Mesendoderm (in vitro differentiated cells): ENCODE results near the gene SPRY4.
A peak's percentile ranks its signal among the peaks of the same experiment; 100 is the strongest.

Experiments used
- DNase-seq: peaks from one replicate; pipeline ENCODE4 v3.0.0; 2013
- H2AK5ac ChIP-seq: 2 replicates; pipeline ENCODE4 v1.6.1; 2013; ENCODE audit warnings: low read length, inconsistent platforms
- H2BK120ac ChIP-seq: 2 replicates; pipeline ENCODE4 v1.6.1; 2013; ENCODE audit warnings: low read depth, mild to moderate bottlenecking, low read length, moderate library complexity, mixed read lengths
- H2BK15ac ChIP-seq: replicated peaks from 2 replicates; pipeline ENCODE4 v1.6.1; 2013; ENCODE audit warnings: low read depth, mild to moderate bottlenecking, moderate library complexity
- H2BK5ac ChIP-seq: 2 replicates; pipeline ENCODE4 v1.6.1; 2013; ENCODE audit warnings: low read length, inconsistent platforms
- H3K18ac ChIP-seq: 2 replicates; pipeline ENCODE4 v1.6.1; 2013; ENCODE audit warnings: mild to moderate bottlenecking, low read length, mixed read lengths
- H3K23ac ChIP-seq: one replicate; pipeline ENCODE4 v1.6.1; 2013; ENCODE audit warnings: low read length
- H3K27ac ChIP-seq: 2 replicates; pipeline ENCODE4 v1.5.1; 2013; ENCODE audit warnings: low read depth, mild to moderate bottlenecking, inconsistent platforms, low read length, moderate library complexity
- H3K27me3 ChIP-seq: 2 replicates; pipeline ENCODE4 v1.6.1; 2013; ENCODE audit warnings: low read length, control low read depth, mild to moderate bottlenecking, inconsistent platforms; ENCODE audit not compliant: insufficient read depth, poor library complexity
- H3K36me3 ChIP-seq: 2 replicates; pipeline ENCODE4 v1.6.1; 2013; ENCODE audit warnings: low read length, inconsistent platforms; ENCODE audit not compliant: control insufficient read depth, insufficient read depth
- H3K4ac ChIP-seq: one replicate; pipeline ENCODE4 v1.6.1; 2013; ENCODE audit warnings: low read depth, mild to moderate bottlenecking, low read length, moderate library complexity
- H3K4me1 ChIP-seq: 2 replicates; pipeline ENCODE4 v1.6.1; 2013; ENCODE audit warnings: low read depth, low read length, inconsistent platforms; ENCODE audit not compliant: control insufficient read depth
- H3K4me2 ChIP-seq: 2 replicates; pipeline ENCODE4 v1.6.1; 2013; ENCODE audit warnings: low read length
- H3K4me3 ChIP-seq: 2 replicates; pipeline ENCODE4 v1.5.1; 2013; ENCODE audit warnings: mild to moderate bottlenecking, low read length
- H3K56ac ChIP-seq: one replicate; pipeline ENCODE4 v1.6.1; 2013; ENCODE audit warnings: low read length
- H3K79me1 ChIP-seq: 2 replicates; pipeline ENCODE4 v1.6.1; 2013; ENCODE audit warnings: low read length, inconsistent platforms
- H3K79me2 ChIP-seq: 2 replicates; pipeline ENCODE4 v1.6.1; 2013; ENCODE audit warnings: mild to moderate bottlenecking, low read length; ENCODE audit not compliant: control insufficient read depth, insufficient read depth
- H3K9ac ChIP-seq: 2 replicates; pipeline ENCODE4 v1.6.1; 2013; ENCODE audit warnings: low read length, inconsistent platforms
- H4K5ac ChIP-seq: one replicate; pipeline ENCODE4 v1.6.1; 2013; ENCODE audit warnings: low read length
- H4K8ac ChIP-seq: one replicate; pipeline ENCODE4 v1.6.1; 2013; ENCODE audit warnings: low read depth, mild to moderate bottlenecking, control low read depth, low read length, moderate library complexity
- WGBS: extraction: QIAGEN DNeasy Blood & Tissue Kit; methylation state at CpG from one replicate; pipeline ENCODE4 v1.1.7; 2013; ENCODE audit warnings: low lambda C conversion rate, missing lambda C conversion rate; ENCODE audit not compliant: insufficient coverage; ENCODE audit errors: extremely low coverage; 5-methylcytosine and 5-hydroxymethylcytosine counted together

Gene SPRY4

GRCh38 chr5:142314109-142314508 is 10.7 kb downstream of the SPRY4 start:
- peaks cover 4% of the 10 kb centered on the region for H3K79me1 ChIP-seq
- no peaks in the 10 kb centered on the region for H3K27me3 ChIP-seq
- H3K79me2 ChIP-seq = peaks cover 96% of the 10 kb centered on the region
- no peak overlapping the region for H2AK5ac ChIP-seq
- no CpG with 5 or more reads among the region's 20 CpGs for WGBS
- H3K23ac ChIP-seq = no peak overlapping the region
- no peak overlapping the region for H4K5ac ChIP-seq
- H3K36me3 ChIP-seq = peaks cover 40% of the 10 kb centered on the region
- H2BK5ac ChIP-seq = no peak overlapping the region
- no peak for DNase-seq
- H3K27ac ChIP-seq = no peak overlapping the region
- H3K4ac ChIP-seq = no peak overlapping the region
- peak overlapping the region; percentile 49 for H3K56ac ChIP-seq
- no peak overlapping the region for H3K4me3 ChIP-seq
- no peak overlapping the region for H3K4me2 ChIP-seq
- no peak overlapping the region for H2BK120ac ChIP-seq
- H3K4me1 ChIP-seq = peaks cover 22% of the 10 kb centered on the region
- H3K18ac ChIP-seq = no peak overlapping the region
- no peak overlapping the region for H2BK15ac ChIP-seq
- peak overlapping the region; percentile 1 for H3K9ac ChIP-seq
- no peak overlapping the region for H4K8ac ChIP-seq

- H3K4me2 ChIP-seq = no peak overlapping the region
- H3K4ac ChIP-seq = no peak overlapping the region
- H3K4me3 ChIP-seq = no peak overlapping the region
- no CpG with 5 or more reads among the region's 4 CpGs for WGBS
- H3K56ac ChIP-seq = peak overlapping the region; percentile 17
- H3K79me1 ChIP-seq = peaks cover 4% of the 10 kb centered on the region
- no peak overlapping the region for H2AK5ac ChIP-seq
- peaks cover 19% of the 10 kb centered on the region for H3K4me1 ChIP-seq
- H4K5ac ChIP-seq = no peak overlapping the region
- no peak overlapping the region for H4K8ac ChIP-seq
- no peak overlapping the region for H2BK5ac ChIP-seq
- H3K18ac ChIP-seq = no peak overlapping the region
- peak overlapping the region; percentile 25 for H3K9ac ChIP-seq
- H3K36me3 ChIP-seq = peaks cover 38% of the 10 kb centered on the region
- H3K27ac ChIP-seq = no peak overlapping the region
- no peaks in the 10 kb centered on the region for H3K27me3 ChIP-seq
- H3K79me2 ChIP-seq = peaks cover 92% of the 10 kb centered on the region
- no peak overlapping the region for H2BK120ac ChIP-seq
- DNase-seq = no peak
- H3K23ac ChIP-seq = no peak overlapping the region
- H2BK15ac ChIP-seq = no peak overlapping the region
Measured at GRCh38 chr5:142313682-142314081, 11.1 kb downstream of the SPRY4 start.

GRCh38 chr5:142313275-142313674 is 11.5 kb downstream of the SPRY4 start:
- no CpG with 5 or more reads among the region's 10 CpGs for WGBS
- Histone ChIP-seq H2BK5ac (no peak overlapping the region), H3K9ac (peak overlapping the region; percentile 25), H3K27me3 (no peaks in the 10 kb centered on the region), H3K27ac (no peak overlapping the region), H4K8ac (no peak overlapping the region), H3K4me2 (peak overlapping the region; percentile 2), H2AK5ac (no peak overlapping the region), H3K36me3 (peaks cover 38% of the 10 kb centered on the region), H3K4me3 (no peak overlapping the region), H3K56ac (peak overlapping the region; percentile 17), H4K5ac (no peak overlapping the region), H3K23ac (no peak overlapping the region), H3K79me2 (peaks cover 91% of the 10 kb centered on the region), H2BK120ac (no peak overlapping the region), H3K79me1 (peaks cover 4% of the 10 kb centered on the region), H3K4ac (no peak overlapping the region), H2BK15ac (no peak overlapping the region), H3K4me1 (peaks cover 17% of the 10 kb centered on the region), H3K18ac (no peak overlapping the region)
- DNase-seq = no peak

- Histone ChIP-seq H3K4ac (no peak overlapping the region), H2BK120ac (no peak overlapping the region), H3K79me1 (peaks cover 4% of the 10 kb centered on the region), H3K79me2 (peaks cover 86% of the 10 kb centered on the region), H3K9ac (no peak overlapping the region), H4K5ac (no peak overlapping the region), H2BK15ac (no peak overlapping the region), H3K4me2 (no peak overlapping the region), H4K8ac (no peak overlapping the region), H3K27me3 (no peaks in the 10 kb centered on the region), H3K56ac (no peak overlapping the region), H3K18ac (no peak overlapping the region), H2AK5ac (no peak overlapping the region), H3K23ac (no peak overlapping the region), H2BK5ac (no peak overlapping the region), H3K4me1 (peaks cover 14% of the 10 kb centered on the region), H3K36me3 (peaks cover 35% of the 10 kb centered on the region), H3K27ac (no peak overlapping the region), H3K4me3 (no peak overlapping the region)
- no CpG with 5 or more reads among the region's 5 CpGs for WGBS
- DNase-seq = no peak
Measured at GRCh38 chr5:142312399-142312798, 12.4 kb downstream of the SPRY4 start.

- no peak overlapping the region for H3K9ac ChIP-seq
- no peaks in the 10 kb centered on the region for H3K27me3 ChIP-seq
- H3K4me2 ChIP-seq = no peak overlapping the region
- H4K8ac ChIP-seq = no peak overlapping the region
- H3K4me3 ChIP-seq = no peak overlapping the region
- no CpG with 5 or more reads among the region's 7 CpGs for whole genome bisulfite sequencing
- H3K36me3 ChIP-seq = peaks cover 30% of the 10 kb centered on the region
- H3K18ac ChIP-seq = no peak overlapping the region
- no peak overlapping the region for H2BK5ac ChIP-seq
- H3K79me2 ChIP-seq = peaks cover 83% of the 10 kb centered on the region
- no peak overlapping the region for H2AK5ac ChIP-seq
- H3K27ac ChIP-seq = no peak overlapping the region
- H2BK120ac ChIP-seq = no peak overlapping the region
- no peak overlapping the region for H2BK15ac ChIP-seq
- H3K4me1 ChIP-seq = peaks cover 9% of the 10 kb centered on the region
- no peak overlapping the region for H3K23ac ChIP-seq
- no peak overlapping the region for H3K56ac ChIP-seq
- H3K4ac ChIP-seq = no peak overlapping the region
- no peak overlapping the region for H4K5ac ChIP-seq
- no peak for DNase-seq
- peaks cover 6% of the 10 kb centered on the region for H3K79me1 ChIP-seq
Measured at GRCh38 chr5:142311725-142312124, 13.1 kb downstream of the SPRY4 start.

GRCh38 chr5:142310803-142311202 is 14.0 kb downstream of the SPRY4 start:
- Histone ChIP-seq H2BK15ac (no peak overlapping the region), H3K27me3 (no peaks in the 10 kb centered on the region), H3K79me2 (peaks cover 79% of the 10 kb centered on the region), H3K4me1 (peaks cover 9% of the 10 kb centered on the region), H3K18ac (no peak overlapping the region), H3K36me3 (peaks cover 27% of the 10 kb centered on the region), H3K4me2 (no peak overlapping the region), H3K27ac (no peak overlapping the region), H3K4me3 (no peak overlapping the region), H3K79me1 (peaks cover 6% of the 10 kb centered on the region), H3K23ac (no peak overlapping the region), H2BK120ac (no peak overlapping the region), H2BK5ac (no peak overlapping the region), H2AK5ac (no peak overlapping the region), H3K56ac (no peak overlapping the region), H4K8ac (no peak overlapping the region), H4K5ac (no peak overlapping the region), H3K9ac (no peak overlapping the region), H3K4ac (no peak overlapping the region)
- DNase-seq = no peak
- WGBS = no CpG with 5 or more reads among the region's 9 CpGs
